ENCODE results near the gene OSBPL5.

DNA sequence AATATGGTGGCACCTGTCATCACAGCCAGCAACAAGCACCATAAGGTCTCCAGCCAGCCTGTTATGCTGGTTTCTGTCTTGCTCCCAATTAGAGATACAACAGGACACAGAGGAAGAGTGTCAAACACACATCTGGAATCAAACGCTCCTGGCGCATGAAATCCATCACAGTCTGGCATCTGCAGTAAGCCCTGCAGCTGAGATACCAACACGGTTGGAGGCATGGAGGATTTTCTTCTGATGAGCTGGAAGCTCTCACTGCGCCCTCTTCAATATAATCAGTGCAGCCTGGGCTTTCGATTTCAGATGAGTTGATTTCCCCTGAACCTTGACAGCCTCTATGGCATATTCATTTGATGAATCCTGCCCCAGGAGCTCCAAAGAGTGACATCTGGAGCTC is 80.1 kb downstream of the OSBPL5 start:
- TF ChIP-seq POLR2AphosphoS5 (IDR thresholded peaks at IDR 0.05) = no peak
- TF ChIP-seq, protein P1, sequence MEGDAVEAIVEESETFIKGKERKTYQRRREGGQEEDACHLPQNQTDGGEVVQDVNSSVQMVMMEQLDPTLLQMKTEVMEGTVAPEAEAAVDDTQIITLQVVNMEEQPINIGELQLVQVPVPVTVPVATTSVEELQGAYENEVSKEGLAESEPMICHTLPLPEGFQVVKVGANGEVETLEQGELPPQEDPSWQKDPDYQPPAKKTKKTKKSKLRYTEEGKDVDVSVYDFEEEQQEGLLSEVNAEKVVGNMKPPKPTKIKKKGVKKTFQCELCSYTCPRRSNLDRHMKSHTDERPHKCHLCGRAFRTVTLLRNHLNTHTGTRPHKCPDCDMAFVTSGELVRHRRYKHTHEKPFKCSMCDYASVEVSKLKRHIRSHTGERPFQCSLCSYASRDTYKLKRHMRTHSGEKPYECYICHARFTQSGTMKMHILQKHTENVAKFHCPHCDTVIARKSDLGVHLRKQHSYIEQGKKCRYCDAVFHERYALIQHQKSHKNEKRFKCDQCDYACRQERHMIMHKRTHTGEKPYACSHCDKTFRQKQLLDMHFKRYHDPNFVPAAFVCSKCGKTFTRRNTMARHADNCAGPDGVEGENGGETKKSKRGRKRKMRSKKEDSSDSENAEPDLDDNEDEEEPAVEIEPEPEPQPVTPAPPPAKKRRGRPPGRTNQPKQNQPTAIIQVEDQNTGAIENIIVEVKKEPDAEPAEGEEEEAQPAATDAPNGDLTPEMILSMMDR (IDR thresholded peaks at IDR 0.05) = no peak
- TF ChIP-seq EP300 (IDR thresholded peaks at IDR 0.05) = no peak
- no peak for TF ChIP-seq POLR2A (IDR thresholded peaks at IDR 0.05)

Data from stomach (tissue), 4 donors.